ENCODE measurements around the gene BAIAP3.
A peak's percentile ranks its signal among the peaks of the same experiment; 100 is the strongest.

The BAIAP3 gene

DNA sequence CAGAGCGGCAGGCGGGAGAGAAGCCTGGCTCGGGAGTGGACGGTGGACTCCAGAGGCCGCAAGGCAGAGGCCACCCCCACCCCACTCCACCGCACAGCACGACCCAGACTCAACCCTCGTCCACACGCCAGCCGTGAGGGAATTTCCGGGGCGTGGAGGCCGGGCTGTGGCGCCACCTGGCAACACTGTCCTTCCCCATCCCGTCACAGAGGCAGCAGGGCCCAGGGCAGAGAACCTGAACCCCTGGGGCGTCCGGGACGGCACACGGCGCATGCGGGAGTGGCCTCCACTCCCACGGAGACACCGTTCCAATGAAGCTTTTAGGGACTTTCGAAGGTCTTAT, 41.8 kb downstream of the BAIAP3 start:
- no peak for DNase-seq
- H3K36me3 Mint-ChIP-seq (ENCODE audit: low read depth): no peaks in the 10 kb centered on the region
- no peak overlapping the region for H3K27ac Mint-ChIP-seq
- no peaks in the 10 kb centered on the region for H3K9me3 Mint-ChIP-seq
- H3K4me3 Mint-ChIP-seq: no peak overlapping the region
- TF ChIP-seq, protein P1, sequence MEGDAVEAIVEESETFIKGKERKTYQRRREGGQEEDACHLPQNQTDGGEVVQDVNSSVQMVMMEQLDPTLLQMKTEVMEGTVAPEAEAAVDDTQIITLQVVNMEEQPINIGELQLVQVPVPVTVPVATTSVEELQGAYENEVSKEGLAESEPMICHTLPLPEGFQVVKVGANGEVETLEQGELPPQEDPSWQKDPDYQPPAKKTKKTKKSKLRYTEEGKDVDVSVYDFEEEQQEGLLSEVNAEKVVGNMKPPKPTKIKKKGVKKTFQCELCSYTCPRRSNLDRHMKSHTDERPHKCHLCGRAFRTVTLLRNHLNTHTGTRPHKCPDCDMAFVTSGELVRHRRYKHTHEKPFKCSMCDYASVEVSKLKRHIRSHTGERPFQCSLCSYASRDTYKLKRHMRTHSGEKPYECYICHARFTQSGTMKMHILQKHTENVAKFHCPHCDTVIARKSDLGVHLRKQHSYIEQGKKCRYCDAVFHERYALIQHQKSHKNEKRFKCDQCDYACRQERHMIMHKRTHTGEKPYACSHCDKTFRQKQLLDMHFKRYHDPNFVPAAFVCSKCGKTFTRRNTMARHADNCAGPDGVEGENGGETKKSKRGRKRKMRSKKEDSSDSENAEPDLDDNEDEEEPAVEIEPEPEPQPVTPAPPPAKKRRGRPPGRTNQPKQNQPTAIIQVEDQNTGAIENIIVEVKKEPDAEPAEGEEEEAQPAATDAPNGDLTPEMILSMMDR (IDR thresholded peaks at IDR 0.05): no peak
- peaks cover 18% of the 10 kb centered on the region for H3K4me1 Mint-ChIP-seq
- H3K27me3 Mint-ChIP-seq (ENCODE audit: low read depth, poor library complexity): peaks cover 20% of the 10 kb centered on the region

GRCh38 chr16:1375741-1376410, 42.4 kb downstream of the BAIAP3 start:
- Mint-ChIP-seq H3K9me3 (no peaks in the 10 kb centered on the region), H3K27me3 (ENCODE audit: low read depth, poor library complexity) (peaks cover 20% of the 10 kb centered on the region), H3K27ac (no peak overlapping the region), H3K36me3 (ENCODE audit: low read depth) (no peaks in the 10 kb centered on the region), H3K4me3 (no peak overlapping the region), H3K4me1 (peaks cover 18% of the 10 kb centered on the region)
- TF ChIP-seq, protein P1 (IDR thresholded peaks at IDR 0.05): no peak
- DNase-seq: no peak

DNA sequence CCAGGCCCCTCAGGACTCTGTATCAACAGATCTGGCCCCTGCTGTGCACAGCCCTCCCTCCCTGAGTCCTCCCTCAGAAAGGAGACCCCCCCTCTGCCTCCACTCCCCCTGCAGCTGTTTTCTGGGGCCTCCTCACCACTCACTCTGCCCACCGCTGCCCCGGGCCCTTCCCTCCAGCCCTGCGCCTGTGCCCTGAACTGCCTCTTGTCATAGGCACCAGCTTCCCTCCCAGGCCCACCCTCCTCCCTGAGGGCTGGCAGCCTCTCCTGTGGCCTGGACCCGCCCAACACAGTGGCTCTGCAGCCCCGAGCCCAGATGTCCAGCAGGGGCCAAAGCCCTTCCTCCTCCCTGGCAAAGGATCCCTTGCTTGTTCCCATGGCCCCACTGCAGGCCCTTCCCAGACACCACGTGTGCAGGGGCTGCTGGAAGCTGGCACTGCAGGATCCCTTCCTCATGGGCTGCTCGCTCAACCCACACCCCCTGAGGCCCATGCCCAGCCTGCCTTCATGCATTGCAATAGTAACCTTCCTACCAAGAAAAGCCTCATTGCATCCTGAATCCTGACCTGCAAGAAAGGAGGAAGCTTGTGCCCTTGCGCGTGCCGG, 44.1 kb downstream of the BAIAP3 start:
- H3K36me3 Mint-ChIP-seq (ENCODE audit: low read depth): no peaks in the 10 kb centered on the region
- peaks cover 20% of the 10 kb centered on the region for H3K27me3 Mint-ChIP-seq (ENCODE audit: low read depth, poor library complexity)
- TF ChIP-seq, protein P1 (IDR thresholded peaks at IDR 0.05): no peak
- DNase-seq: no peak
- no peak overlapping the region for H3K27ac Mint-ChIP-seq
- peak overlapping the region; percentile 78 for H3K4me3 Mint-ChIP-seq
- H3K4me1 Mint-ChIP-seq: peaks cover 18% of the 10 kb centered on the region
- H3K9me3 Mint-ChIP-seq: no peaks in the 10 kb centered on the region

GRCh38 chr16:1378087-1378803, 44.8 kb downstream of the BAIAP3 start:
- TF ChIP-seq, protein P1 (IDR thresholded peaks at IDR 0.05): no peak
- Mint-ChIP-seq H3K4me1 (peaks cover 18% of the 10 kb centered on the region), H3K27me3 (ENCODE audit: low read depth, poor library complexity) (peaks cover 20% of the 10 kb centered on the region), H3K9me3 (no peaks in the 10 kb centered on the region), H3K4me3 (peak overlapping the region; percentile 78), H3K27ac (no peak overlapping the region), H3K36me3 (ENCODE audit: low read depth) (no peaks in the 10 kb centered on the region)
- no peak for DNase-seq

DNA sequence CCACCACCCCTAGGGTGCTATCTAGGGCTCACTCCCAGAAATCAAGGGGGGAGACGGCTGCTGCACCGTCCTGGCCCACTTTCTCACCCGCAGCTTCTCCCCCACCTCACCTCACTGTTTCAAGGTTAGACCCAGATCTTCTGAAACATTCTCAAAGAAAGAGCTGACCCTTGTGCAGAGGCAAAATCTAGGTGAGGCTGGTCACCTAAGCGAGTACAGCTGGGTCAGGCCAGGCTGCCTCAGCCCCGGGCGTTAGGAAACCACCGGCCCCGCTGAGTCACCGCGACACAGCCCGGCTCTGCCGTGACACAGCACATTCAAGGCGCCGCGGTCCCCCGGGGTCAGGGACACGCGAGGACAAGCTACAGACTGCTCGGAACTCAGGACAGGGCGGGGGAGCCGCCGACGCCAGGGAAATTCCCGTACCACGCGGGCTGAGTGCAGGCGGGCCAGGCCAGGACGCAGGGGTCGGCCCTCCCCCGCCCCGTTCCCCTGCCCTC, 45.4 kb downstream of the BAIAP3 start:
- peak overlapping the region; percentile 78 for H3K4me3 Mint-ChIP-seq
- no peaks in the 10 kb centered on the region for H3K9me3 Mint-ChIP-seq
- peaks cover 18% of the 10 kb centered on the region for H3K4me1 Mint-ChIP-seq
- peak; percentile 50 for DNase-seq
- no peak overlapping the region for H3K27ac Mint-ChIP-seq
- H3K36me3 Mint-ChIP-seq (ENCODE audit: low read depth): no peaks in the 10 kb centered on the region
- peaks cover 20% of the 10 kb centered on the region for H3K27me3 Mint-ChIP-seq (ENCODE audit: low read depth, poor library complexity)
- TF ChIP-seq, protein P1 (IDR thresholded peaks at IDR 0.05): no peak
